A673 (cell line): Measurements from ENCODE around the gene SFMBT2.

ENCODE experiments used
- EZH2 ChIP-seq: fragments of 200-600 bp; sonication (generic); IDR thresholded peaks from 2 replicates; pipeline ENCODE4 v1.6.1; 2017; ENCODE audit warnings: borderline replicate concordance, low read depth, mild to moderate bottlenecking, mixed read lengths, antibody characterized with exemption, low read length; ENCODE audit not compliant: poor library complexity, severe bottlenecking
- TF ChIP-seq, protein P1 (sequence below): fragments of 300-800, 200-600 bp; sonication (generic); conservative IDR thresholded peaks from 2 replicates; pipeline ENCODE4 v1.5.1; 2017; ENCODE audit warnings: low read depth, mild to moderate bottlenecking, antibody characterized with exemption, low read length, moderate library complexity, mixed read lengths

DNA sequence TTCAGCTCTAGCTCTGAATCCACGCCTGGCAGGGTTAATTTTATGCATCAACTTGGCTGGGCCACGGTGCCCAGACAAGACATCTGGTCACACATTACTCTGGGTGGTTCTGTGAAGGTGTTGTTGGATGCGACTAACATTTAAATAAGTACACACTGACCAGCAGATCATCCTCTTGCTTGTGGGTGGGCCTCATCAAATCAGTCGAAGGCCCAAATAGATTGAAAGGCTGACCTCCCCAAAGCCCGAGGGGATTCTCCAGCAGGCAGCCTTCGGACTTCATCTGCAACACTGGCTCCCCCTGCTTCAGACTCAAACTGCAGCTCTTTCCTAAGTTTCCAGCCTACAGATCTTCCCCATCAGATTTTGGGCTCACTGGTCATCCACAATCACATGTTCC, 53.6 kb downstream of the SFMBT2 start:
- TF ChIP-seq, protein P1, sequence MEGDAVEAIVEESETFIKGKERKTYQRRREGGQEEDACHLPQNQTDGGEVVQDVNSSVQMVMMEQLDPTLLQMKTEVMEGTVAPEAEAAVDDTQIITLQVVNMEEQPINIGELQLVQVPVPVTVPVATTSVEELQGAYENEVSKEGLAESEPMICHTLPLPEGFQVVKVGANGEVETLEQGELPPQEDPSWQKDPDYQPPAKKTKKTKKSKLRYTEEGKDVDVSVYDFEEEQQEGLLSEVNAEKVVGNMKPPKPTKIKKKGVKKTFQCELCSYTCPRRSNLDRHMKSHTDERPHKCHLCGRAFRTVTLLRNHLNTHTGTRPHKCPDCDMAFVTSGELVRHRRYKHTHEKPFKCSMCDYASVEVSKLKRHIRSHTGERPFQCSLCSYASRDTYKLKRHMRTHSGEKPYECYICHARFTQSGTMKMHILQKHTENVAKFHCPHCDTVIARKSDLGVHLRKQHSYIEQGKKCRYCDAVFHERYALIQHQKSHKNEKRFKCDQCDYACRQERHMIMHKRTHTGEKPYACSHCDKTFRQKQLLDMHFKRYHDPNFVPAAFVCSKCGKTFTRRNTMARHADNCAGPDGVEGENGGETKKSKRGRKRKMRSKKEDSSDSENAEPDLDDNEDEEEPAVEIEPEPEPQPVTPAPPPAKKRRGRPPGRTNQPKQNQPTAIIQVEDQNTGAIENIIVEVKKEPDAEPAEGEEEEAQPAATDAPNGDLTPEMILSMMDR: no peak
- TF ChIP-seq EZH2: no peak
